ENCODE measurements around the gene MTF1.

The MTF1 gene

DNA sequence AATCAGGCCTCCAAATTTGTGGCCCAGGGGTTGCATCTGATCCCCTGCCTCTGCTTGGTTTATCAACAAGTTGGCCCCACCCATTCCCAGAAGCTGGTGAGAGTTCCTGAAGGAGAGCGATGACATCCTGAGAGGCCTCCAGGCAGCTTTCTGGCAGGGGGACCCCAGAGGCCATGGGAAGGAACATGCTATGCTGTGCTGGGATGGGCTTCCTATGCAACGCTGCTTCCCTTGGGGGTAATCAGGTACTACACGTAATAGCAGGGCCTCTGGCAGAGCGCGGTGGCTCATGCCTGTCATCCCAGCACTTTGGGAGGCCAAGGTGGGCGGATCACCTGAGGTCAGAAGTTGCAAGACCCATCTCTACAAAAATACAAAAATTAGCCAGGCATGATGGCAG, 8.4 kb upstream of the MTF1 start:
- DNase-seq (ENCODE audit: low read depth) = no peak

DNA sequence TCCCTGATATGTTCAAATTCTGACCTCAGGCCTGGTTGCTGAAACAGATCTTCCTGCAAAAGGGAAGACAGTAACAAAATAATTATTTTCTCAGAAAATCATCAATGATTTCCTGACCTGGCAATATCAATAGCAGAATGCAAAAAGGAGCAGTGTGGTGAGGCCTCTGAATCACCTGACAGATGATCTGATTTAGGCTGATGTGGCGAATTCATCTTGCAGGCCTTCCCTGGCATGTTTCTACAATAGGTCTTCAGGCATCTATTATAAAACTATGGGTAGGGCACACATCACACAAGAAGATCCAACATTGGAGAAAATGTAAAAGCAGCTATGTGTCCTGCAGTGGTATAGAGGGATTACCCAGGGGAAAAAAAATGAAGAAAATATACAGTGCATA, 7.1 kb upstream of the MTF1 start:
- DNase-seq (ENCODE audit: low read depth) = no peak

DNA sequence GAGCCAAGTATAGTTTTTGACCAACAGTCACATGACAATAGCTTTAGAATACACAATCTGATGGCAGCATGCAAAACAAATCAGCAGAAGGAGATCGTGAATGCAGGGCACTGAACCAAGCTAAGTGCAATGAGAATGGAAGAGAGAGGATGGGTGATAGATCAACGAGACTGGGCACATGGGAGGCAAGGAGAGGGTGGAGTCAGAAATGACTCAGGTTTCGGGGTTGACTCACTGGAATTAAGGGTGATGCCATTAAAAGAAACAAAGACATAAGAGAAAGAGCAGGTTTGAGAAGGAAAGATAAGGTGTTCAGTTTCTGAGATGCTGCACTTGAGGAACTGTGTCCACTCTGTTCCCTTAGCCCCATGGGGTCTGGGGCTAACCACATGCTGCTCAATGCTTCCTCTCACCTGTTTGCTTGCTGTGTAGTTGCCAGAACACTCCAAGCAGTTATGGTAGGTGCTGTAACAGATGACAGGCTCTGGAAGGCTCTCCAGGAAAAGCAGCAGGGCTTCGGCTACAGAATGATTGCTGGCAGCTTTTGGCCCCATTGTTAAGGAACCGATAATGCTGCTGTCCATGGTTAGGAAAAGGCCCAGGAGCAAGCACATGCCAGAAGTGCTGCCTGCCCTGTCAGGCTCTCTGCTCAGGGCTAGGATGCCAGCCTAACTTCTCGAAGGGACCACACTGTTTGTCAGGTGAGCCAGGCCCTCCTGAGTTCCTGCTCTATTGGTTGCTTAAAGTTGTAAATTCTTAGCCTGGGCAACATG, 6.1 kb upstream of the MTF1 start:
- no peak for DNase-seq (ENCODE audit: low read depth)

GRCh38 chr1:37862330-37862729, 2.9 kb upstream of the MTF1 start:
- DNase-seq (ENCODE audit: low read depth) = no peak

GRCh38 chr1:37861151-37861550, 1.8 kb upstream of the MTF1 start:
- DNase-seq (ENCODE audit: low read depth) = no peak

- no peak for DNase-seq (ENCODE audit: low read depth)
Measured at GRCh38 chr1:37860346-37860666, 914 bp upstream of the MTF1 start.

DNA sequence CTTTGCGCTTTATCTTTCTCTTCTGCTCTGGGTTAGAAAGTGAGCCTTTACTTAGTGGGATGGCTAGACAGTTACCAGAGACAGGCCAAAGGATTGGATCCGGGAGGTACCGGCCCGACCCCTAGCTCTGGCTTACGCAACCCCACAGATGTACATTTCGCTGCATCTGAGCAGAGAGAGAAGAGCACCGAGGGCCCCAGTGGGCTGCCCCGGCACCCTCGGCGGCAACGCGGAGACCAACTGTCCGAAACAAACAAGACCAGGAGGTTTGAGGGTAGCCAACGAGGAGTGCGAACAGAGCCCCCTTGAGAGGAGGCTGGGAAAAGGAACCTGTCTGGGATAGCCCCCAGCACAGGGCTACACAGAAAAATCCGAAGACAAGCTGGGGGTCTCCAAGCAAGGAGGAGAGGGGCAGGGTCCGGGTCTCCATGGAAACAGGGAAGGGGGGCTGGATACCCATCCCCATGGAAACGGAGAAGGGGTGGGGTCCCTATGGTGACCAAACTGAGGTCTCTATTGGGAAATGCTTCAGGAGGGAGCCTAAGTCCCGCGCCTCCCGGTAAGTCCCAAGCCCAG, 373 bp downstream of the MTF1 start:
- DNase-seq (ENCODE audit: low read depth) = peak; percentile 4

DNA sequence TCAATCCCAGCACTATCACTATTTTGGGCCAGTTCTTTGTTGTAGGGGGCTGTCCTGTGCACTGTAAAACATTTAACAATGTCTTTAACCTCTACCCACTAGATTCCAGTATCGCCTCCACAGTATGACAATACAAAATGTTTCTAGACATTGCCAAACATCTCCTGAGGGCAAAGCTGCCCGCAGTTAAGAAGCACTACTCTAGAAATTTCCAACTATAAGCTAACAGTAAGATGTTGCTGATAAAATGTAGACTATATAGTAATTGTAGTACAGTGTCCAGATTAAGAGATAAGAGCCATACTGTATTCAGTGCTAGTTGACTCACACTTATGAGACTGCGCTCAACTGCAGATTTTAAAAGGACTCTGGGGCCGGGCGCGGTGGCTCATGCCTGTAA, 5.0 kb downstream of the MTF1 start:
- DNase-seq (ENCODE audit: low read depth) = no peak

DNA sequence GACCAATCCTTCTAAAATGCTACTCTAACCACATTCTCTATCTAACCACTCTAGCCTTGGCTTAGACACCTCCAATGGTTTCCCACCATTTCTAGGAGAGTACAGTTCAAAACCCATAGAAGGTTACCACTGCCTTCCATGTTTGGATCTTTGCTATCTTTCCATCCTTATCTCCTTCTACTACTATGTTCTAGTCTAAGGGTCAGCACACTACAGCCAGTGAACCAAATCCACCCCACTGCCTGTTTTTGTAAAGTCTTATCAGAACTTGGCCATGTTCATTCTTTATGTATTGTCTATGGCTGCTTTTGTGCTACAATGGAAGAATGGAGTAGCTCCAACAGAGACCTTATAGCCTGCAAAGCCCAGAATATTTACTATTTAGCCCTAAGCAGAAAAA, 6.2 kb downstream of the MTF1 start:
- no peak for DNase-seq (ENCODE audit: low read depth)

- no peak for DNase-seq (ENCODE audit: low read depth)
Measured at GRCh38 chr1:37851782-37852210, 7.6 kb downstream of the MTF1 start.

GRCh38 chr1:37851262-37851661, 8.1 kb downstream of the MTF1 start:
- DNase-seq (ENCODE audit: low read depth) = no peak

- DNase-seq (ENCODE audit: low read depth) = no peak
Measured at GRCh38 chr1:37850352-37850955, 8.9 kb downstream of the MTF1 start.

DNA sequence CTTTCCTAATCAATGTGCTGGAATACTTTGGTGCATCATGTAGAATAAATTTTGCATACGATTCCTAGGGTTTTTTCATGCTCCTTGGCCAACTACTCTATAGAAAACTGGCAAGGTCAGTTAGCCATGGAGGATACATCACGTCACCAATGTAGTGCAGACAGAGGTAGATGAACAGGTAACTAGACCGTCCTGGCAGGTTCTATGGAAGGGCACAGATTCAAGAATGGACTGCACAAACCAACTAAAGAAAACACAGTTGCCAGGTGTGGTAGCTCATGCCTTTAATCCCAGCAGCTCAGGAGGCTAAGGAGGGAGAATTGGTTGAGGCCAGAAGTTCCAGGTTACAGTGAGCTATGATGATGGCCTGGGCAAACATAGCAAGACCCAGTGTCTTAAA, 9.9 kb downstream of the MTF1 start:
- no peak for DNase-seq (ENCODE audit: low read depth)

- no peak for DNase-seq (ENCODE audit: low read depth)
Measured at GRCh38 chr1:37846647-37847339, 12.6 kb downstream of the MTF1 start.

DNA sequence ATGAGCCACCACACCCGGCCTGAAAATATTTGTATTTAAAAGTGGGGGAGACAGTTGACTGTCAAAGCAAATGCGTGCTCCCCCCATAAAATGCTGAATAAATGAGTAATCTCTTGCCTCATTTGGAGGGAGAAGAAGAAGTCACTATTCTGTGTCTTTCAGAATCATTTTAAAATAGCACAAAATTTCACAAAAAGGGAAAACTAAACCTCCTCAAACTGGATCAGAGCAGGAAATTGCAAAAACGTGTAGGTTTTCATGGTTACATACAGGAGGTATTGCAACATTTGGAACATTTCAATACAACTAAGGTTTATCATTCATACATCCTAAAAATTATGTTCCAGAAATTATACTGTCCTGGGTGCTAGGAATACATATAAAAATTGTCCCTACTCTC, 13.6 kb downstream of the MTF1 start:
- no peak for DNase-seq (ENCODE audit: low read depth)

DNA sequence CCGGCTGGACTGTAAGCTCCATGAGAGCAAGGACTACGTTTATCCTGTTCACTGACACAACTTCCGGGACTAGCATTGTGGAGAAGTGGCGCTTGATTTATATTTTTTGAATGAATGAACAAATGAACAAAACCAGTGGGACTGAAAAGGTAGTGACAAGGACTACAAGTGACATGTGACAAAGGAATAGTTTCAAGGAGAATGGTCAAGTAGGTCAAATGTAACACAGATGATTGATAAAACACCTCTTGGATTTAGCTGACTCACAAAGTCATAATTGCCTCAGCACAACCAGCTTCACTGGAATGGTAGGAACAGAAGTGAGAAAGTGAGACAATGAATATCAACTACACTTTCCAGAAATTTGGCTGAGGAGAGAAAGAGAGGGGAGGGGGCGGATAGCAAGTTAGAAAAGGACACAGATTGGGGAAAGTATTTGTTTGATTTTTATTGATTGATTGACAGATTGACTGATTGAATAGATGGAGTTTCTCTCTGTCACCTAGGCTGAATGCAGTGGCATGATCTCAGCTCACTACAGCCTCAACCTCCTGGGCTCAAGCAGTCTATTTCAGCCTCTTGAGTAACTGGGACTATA, 14.2 kb downstream of the MTF1 start:
- DNase-seq (ENCODE audit: low read depth) = no peak

- DNase-seq (ENCODE audit: low read depth) = no peak
Measured at GRCh38 chr1:37844536-37844935, 14.9 kb downstream of the MTF1 start.

DNA sequence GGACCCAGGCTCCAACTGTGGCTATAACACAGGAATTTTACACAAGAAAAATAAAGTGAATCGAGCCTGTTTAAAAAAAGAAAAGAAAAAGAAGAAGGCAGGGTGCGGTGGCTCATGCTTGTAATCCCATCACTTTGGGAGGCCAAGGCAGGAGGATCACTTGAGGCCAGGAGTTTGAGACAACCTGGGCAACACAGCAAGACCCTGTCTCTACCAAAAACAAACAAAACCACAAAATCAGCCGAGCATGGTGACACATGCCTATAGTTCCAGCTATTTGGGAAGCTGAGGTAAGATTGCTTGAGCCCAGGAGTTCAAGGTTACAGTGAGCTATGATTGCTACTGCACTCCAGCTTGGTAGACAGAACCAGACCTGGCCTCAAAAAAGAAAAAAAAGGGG, 17.7 kb downstream of the MTF1 start:
- DNase-seq (ENCODE audit: low read depth) = no peak

GRCh38 chr1:37840711-37841110, 18.7 kb downstream of the MTF1 start:
- DNase-seq (ENCODE audit: low read depth) = no peak

- DNase-seq (ENCODE audit: low read depth) = no peak
Measured at GRCh38 chr1:37839676-37840075, 19.7 kb downstream of the MTF1 start.

- DNase-seq (ENCODE audit: low read depth) = no peak
Measured at GRCh38 chr1:37836788-37837187, 22.6 kb downstream of the MTF1 start.

GRCh38 chr1:37831809-37832208, 27.6 kb downstream of the MTF1 start:
- DNase-seq (ENCODE audit: low read depth) = no peak

DNA sequence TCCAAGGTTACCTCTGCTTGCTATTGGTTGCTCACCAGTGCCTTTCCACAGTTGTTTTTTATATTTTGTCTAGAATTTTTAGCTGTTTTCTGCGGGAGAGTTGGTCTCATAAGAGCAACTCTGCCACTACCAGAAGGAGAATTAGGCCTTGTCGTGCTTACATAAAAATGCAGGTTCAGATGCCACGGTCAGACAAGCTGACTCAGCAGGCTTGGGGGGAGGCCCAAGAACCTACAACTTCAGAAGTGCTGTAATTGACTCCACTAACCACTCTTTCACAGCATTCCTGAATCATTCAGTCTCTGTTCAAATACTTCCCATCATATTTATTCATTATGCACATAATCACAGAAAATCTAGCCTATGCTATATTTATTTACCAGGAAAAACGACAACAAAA, 28.3 kb downstream of the MTF1 start:
- DNase-seq (ENCODE audit: low read depth) = no peak
